Sigmoid colon (tissue), 4 donors: ENCODE measurements around the gene EPHX1.

ENCODE experiments used
- CTCF ChIP-seq, 4 experiments: fragments of 450-650 bp in 3 of 4; fragments of 200-600 bp in 1 of 4; IDR thresholded peaks; one replicate each; pipeline ENCODE4 v1.5.1; 2016 to 2019; ENCODE audit warnings: antibody characterized with exemption in 4 of 4, mild to moderate bottlenecking in 3 of 4, moderate library complexity in 2 of 4
- EP300 ChIP-seq, 4 donors: sonication (generic); formaldehyde crosslinking; IDR thresholded peaks; one replicate each; pipeline ENCODE4 v1.6.1; 2017; ENCODE audit warnings: antibody characterized with exemption in 4 of 4
- POLR2AphosphoS5 ChIP-seq, 4 donors: sonication (generic); formaldehyde crosslinking; IDR thresholded peaks; one replicate each; pipeline ENCODE4 v1.6.1; 2017; ENCODE audit warnings: antibody characterized with exemption in 4 of 4

- TF ChIP-seq POLR2AphosphoS5 (IDR thresholded peaks at IDR 0.05) = no peak
- TF ChIP-seq CTCF (IDR thresholded peaks at IDR 0.05) = no peak
- no peak for TF ChIP-seq EP300 (IDR thresholded peaks at IDR 0.05)
Observed at GRCh38 chr1:225825607-225826007, 15.7 kb downstream of the EPHX1 start.
